Caco-2 (cell line): ENCODE measurements around the gene LAMB3. TPM values are rescaled to one million over a fixed set of nuclear protein-coding genes. Genes with fewer than 3 reads are reported as not detected.

Source experiments
- BruUV-seq: library from RNA; stranded (reverse); fragments of 400-500 nt; replicated peaks from 2 replicates; lab custom pipeline; 2021; lab: Mats Ljungman, UMichigan
- CTCF ChIA-PET: fragments of 300-600 bp; sonication (Branson Sonifier 250); formaldehyde crosslinking; loops from one replicate; lab custom pipeline; 2022; ENCODE audit warnings: antibody characterized with exemption; lab: Charles Lee
- POLR2A ChIA-PET: fragments of 300-600 bp; sonication (Branson Sonifier 250); formaldehyde crosslinking; loops from one replicate; lab custom pipeline; 2022; ENCODE audit warnings: antibody characterized with exemption; lab: Charles Lee
- DNase-seq, 2 experiments: peaks; one replicate each; pipeline versions ENCODE4 v3.0.0 to v3.0.0-alpha.2; 2020 to 2022
- H3K27me3 ChIP-seq: replicated peaks from 2 replicates; pipeline ENCODE4 v1.6.0; 2011; ENCODE audit warnings: low read length; ENCODE audit not compliant: control insufficient read depth, insufficient read depth
- H3K36me3 ChIP-seq: 2 replicates; pipeline ENCODE4 v1.5.1; 2011; ENCODE audit warnings: low read length; ENCODE audit not compliant: control insufficient read depth, insufficient read depth
- H3K4me1 ChIP-seq: fragments of 250-450 bp; sonication (Bioruptor Pico); 2 replicates; pipeline ENCODE4 v1.5.1; 2020; ENCODE audit warnings: mild to moderate bottlenecking
- H3K4me3 ChIP-seq: 2 replicates; pipeline ENCODE4 v1.5.1; 2011; ENCODE audit warnings: low read depth, mild to moderate bottlenecking, control low read depth, low read length
- H3K9me3 ChIP-seq: fragments of 250-450 bp; sonication (Bioruptor Pico); 2 replicates; pipeline ENCODE4 v1.5.1; 2020; ENCODE audit warnings: mild to moderate bottlenecking, moderate library complexity
- H3K27ac Mint-ChIP-seq: one replicate; pipeline ENCODE4 v1.8.0; 2022; ENCODE audit warnings: mixed read lengths; ENCODE audit not compliant: unreplicated experiment
- H3K27me3 Mint-ChIP-seq: one replicate; pipeline ENCODE4 v1.8.0; 2022; ENCODE audit warnings: mixed read lengths; ENCODE audit not compliant: insufficient read depth, unreplicated experiment
- H3K36me3 Mint-ChIP-seq: one replicate; pipeline ENCODE4 v1.8.0; 2022; ENCODE audit warnings: mild to moderate bottlenecking, mixed read lengths; ENCODE audit not compliant: insufficient read depth, unreplicated experiment
- H3K4me1 Mint-ChIP-seq: one replicate; pipeline ENCODE4 v1.8.0; 2022; ENCODE audit warnings: low read depth, mixed read lengths; ENCODE audit not compliant: unreplicated experiment
- H3K4me3 Mint-ChIP-seq: one replicate; pipeline ENCODE4 v1.8.0; 2022; ENCODE audit warnings: mild to moderate bottlenecking, moderate library complexity, mixed read lengths; ENCODE audit not compliant: unreplicated experiment
- H3K9me3 Mint-ChIP-seq: one replicate; pipeline ENCODE4 v1.8.0; 2022; ENCODE audit warnings: mixed read lengths; ENCODE audit not compliant: unreplicated experiment
- CTCF ChIP-seq, 2 experiments: fragments of 200-600 bp in 1 of 2; IDR thresholded peaks; 1 replicate in 1 of 2; 2 replicates in 1 of 2; pipeline versions ENCODE4 v1.5.1 to v1.8.0; 2011 to 2022; ENCODE audit warnings: antibody characterized with exemption in 1 of 2, control low read depth in 1 of 2, inconsistent platforms in 1 of 2, low read depth in 1 of 2, low read length in 1 of 2, mild to moderate bottlenecking in 1 of 2, moderate library complexity in 1 of 2; ENCODE audit not compliant: insufficient read depth in 1 of 2, severe bottlenecking in 1 of 2, unreplicated experiment in 1 of 2
- intact Hi-C: fragments of 100-400 bp; cut with micrococcal nuclease; formaldehyde crosslinking; loops from one replicate; pipeline ENCODE4 v1.10.0; 2022; ENCODE audit not compliant: unreplicated experiment
- total RNA-seq: library from RNA; stranded (reverse); gene quantifications from 2 replicates; pipeline ENCODE4 v1.2.3, GENCODE V29; 2022

LAMB3 gene
- total RNA-seq, 1 experiment from 2014 or later = 125 TPM

DNA sequence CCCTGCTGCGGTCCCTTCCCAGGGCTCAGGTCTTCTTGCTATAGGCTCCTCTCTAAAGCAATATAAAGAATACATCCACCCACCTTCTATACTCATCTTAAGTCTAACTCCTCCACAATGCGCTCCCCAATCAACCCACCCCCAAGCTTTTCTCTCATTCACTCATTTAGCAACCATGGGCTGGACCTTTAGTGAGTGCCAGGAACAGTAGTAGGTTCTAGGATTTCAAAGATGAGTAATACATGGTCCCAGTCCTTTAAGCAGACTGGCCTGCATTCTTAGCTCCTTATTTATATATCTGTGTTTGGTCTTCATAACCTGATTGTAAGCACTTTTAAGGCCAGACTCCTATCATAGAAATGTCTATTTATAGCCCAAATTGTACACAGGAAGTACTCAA is 62.8 kb downstream of the LAMB3 start:
- Mint-ChIP-seq H3K4me1 (no peaks in the 10 kb centered on the region), H3K27ac (no peak overlapping the region), H3K9me3 (peaks cover 9% of the 10 kb centered on the region), H3K27me3 (peaks cover 15% of the 10 kb centered on the region), H3K4me3 (no peak overlapping the region), H3K36me3 (no peaks in the 10 kb centered on the region)
- Histone ChIP-seq H3K4me3 (no peak overlapping the region), H3K27me3 (no peaks in the 10 kb centered on the region; the same call in none of the 2 replicates), H3K9me3 (no peaks in the 10 kb centered on the region), H3K36me3 (no peaks in the 10 kb centered on the region), H3K4me1 (peaks cover 4% of the 10 kb centered on the region; the same call in 1 of the 2 replicates)
- POLR2A ChIA-PET = no interaction called here
- no TSS peak for BruUV-seq
- no peak for TF ChIP-seq CTCF (IDR thresholded peaks at IDR 0.05; ENCODE audit: insufficient read depth in 1 of 2, low read depth in 1 of 2, low read length in 1 of 2, severe bottlenecking in 1 of 2, unreplicated experiment in 1 of 2)
- intact Hi-C loops = no loop called here
- CTCF ChIA-PET = interaction anchor here (1.2 to 1.3 kb wide), 2 partner anchors 17 to 24 kb away, joined by 3 read pairs; no protein-coding TSS in a partner anchor
- DNase-seq = no peak

GRCh38 chr1:209587789-209588188 is 64.4 kb downstream of the LAMB3 start:
- Histone ChIP-seq H3K36me3 (no peaks in the 10 kb centered on the region), H3K27me3 (no peaks in the 10 kb centered on the region; the same call in none of the 2 replicates), H3K4me3 (no peak overlapping the region), H3K4me1 (peaks cover 4% of the 10 kb centered on the region; the same call in 1 of the 2 replicates), H3K9me3 (no peaks in the 10 kb centered on the region)
- POLR2A ChIA-PET = no interaction called here
- Mint-ChIP-seq H3K36me3 (no peaks in the 10 kb centered on the region), H3K4me3 (no peak overlapping the region), H3K27me3 (peaks cover 9% of the 10 kb centered on the region), H3K27ac (no peak overlapping the region), H3K4me1 (no peaks in the 10 kb centered on the region), H3K9me3 (peaks cover 6% of the 10 kb centered on the region)
- intact Hi-C loops = no loop called here
- no peak for DNase-seq
- no TSS peak for BruUV-seq
- TF ChIP-seq CTCF (IDR thresholded peaks at IDR 0.05; ENCODE audit: insufficient read depth in 1 of 2, low read depth in 1 of 2, low read length in 1 of 2, severe bottlenecking in 1 of 2, unreplicated experiment in 1 of 2) = no peak
- CTCF ChIA-PET = no interaction called here

- BruUV-seq = no TSS peak
- no peaks in the 10 kb centered on the region for H3K36me3 ChIP-seq
These were observed 65.9 kb downstream of the LAMB3 start for GRCh38 chr1:209586221-209586740.

More at GRCh38 chr1:209586221-209586740, 65.9 kb downstream of the LAMB3 start:
- H3K4me1 ChIP-seq = peaks cover 4% of the 10 kb centered on the region; the same call in 1 of the 2 replicates
- CTCF ChIA-PET = interaction anchor here (0.7 to 1.1 kb wide), 2 partner anchors 10 to 345 kb away, joined by 3 to 8 read pairs; no protein-coding TSS in a partner anchor
- no peaks in the 10 kb centered on the region; the same call in 1 of the 2 replicates for H3K27me3 ChIP-seq
- Mint-ChIP-seq H3K36me3 (no peaks in the 10 kb centered on the region), H3K9me3 (no peaks in the 10 kb centered on the region), H3K27me3 (peaks cover 5% of the 10 kb centered on the region), H3K4me1 (no peaks in the 10 kb centered on the region), H3K4me3 (no peak overlapping the region), H3K27ac (no peak overlapping the region)
- no peaks in the 10 kb centered on the region for H3K9me3 ChIP-seq
- no peak for DNase-seq
- TF ChIP-seq CTCF (IDR thresholded peaks at IDR 0.05; ENCODE audit: insufficient read depth in 1 of 2, low read depth in 1 of 2, low read length in 1 of 2, severe bottlenecking in 1 of 2, unreplicated experiment in 1 of 2) = no peak
- H3K4me3 ChIP-seq = no peak overlapping the region
- POLR2A ChIA-PET = no interaction called here
- intact Hi-C loops = no loop called here
